Lower lobe of right lung (tissue), 2 donors: ENCODE data around the gene CGB5. TPM values are rescaled to one million over a fixed set of nuclear protein-coding genes. Genes with fewer than 3 reads are reported as not detected.
"Not testable (repeated sequence)": the region's sequence is repeated elsewhere in the genome, so short reads cannot be mapped to it uniquely, and the experiment has no call there.

Experiments used
- ATAC-seq, 2 donors: fragments of 200-7000 bp; cut with Tn5 transposase; one replicate each; pipeline ENCODE4 v1.9.1; 2020 to 2022; ENCODE audit warnings: mild to moderate bottlenecking in 2 of 2, moderate library complexity in 2 of 2
- DNase-seq: peaks from one replicate; pipeline ENCODE4 v3.0.0-alpha.2; 2020
- H3K27ac ChIP-seq: fragments of 200-600 bp; one replicate; pipeline ENCODE4 v1.8.0; 2022
- H3K27me3 ChIP-seq: fragments of 200-600 bp; one replicate; pipeline ENCODE4 v1.8.0; 2022; ENCODE audit warnings: low read depth
- H3K36me3 ChIP-seq: fragments of 200-600 bp; one replicate; pipeline ENCODE4 v1.8.0; 2022; ENCODE audit warnings: mild to moderate bottlenecking
- H3K4me1 ChIP-seq: fragments of 200-600 bp; one replicate; pipeline ENCODE4 v1.8.0; 2022
- H3K4me3 ChIP-seq: fragments of 200-600 bp; one replicate; pipeline ENCODE4 v1.8.0; 2022; ENCODE audit warnings: mild to moderate bottlenecking
- H3K9me3 ChIP-seq: fragments of 200-600 bp; one replicate; pipeline ENCODE4 v1.8.0; 2022
- intact Hi-C: fragments of 100-400 bp; cut with DNase I; formaldehyde crosslinking; loops from one replicate; pipeline ENCODE4 v1.11.0; 2022
- total RNA-seq: library from RNA; stranded (reverse); fragmentation: NEBNext Ultra II Directional; extraction: Animal tissue kit (Norgen Biotek cat#: 25700); gene quantifications from one replicate; pipeline ENCODE4 v1.2.1, GENCODE V29; 2021
- TF ChIP-seq, protein P1 (sequence below): fragments of 200-600 bp; IDR thresholded peaks from one replicate; pipeline ENCODE4 v1.8.0; 2022; ENCODE audit warnings: antibody characterized with exemption, mild to moderate bottlenecking
- donor health status: DM: no; HTN: yes; CAD: no; lungs with severe emphysema.

CGB5 gene
- total RNA-seq, 1 donor from 2014 or later, result not detected

DNA sequence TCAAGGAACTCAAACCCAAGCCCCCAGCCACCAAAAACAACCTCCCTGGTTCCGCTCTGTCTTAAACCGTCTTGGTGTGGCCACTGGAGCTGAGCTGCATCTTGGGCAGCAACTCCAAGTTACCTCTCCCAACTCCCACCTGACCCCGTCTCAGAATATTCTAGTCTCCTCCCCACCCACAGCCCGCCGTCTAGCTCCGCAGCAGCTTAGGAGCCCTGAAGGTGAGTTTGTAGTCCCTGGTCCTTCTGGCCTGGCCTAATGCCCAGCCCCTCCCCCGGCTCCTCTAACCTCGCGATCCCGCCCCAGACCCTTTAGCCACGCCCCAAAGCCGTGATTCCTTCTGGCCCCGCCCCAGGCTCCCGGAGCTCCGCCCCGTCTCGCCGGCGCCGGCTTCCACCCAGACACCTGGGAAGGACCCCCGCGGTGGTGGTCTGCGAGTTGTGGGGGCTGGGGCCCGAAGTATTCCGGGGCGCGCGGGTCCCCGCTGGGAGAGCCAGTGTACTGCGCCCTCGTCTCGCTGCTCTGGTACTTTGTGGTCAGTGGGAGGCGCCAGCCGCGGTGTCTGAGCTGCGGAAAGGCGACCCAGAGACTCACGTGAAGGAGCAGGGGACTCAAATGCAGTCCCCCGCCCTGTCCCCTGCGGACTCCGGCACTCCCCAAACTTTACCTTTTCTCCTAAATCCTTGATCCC, 24.3 kb upstream of the CGB5 start:
- TF ChIP-seq, protein P1, sequence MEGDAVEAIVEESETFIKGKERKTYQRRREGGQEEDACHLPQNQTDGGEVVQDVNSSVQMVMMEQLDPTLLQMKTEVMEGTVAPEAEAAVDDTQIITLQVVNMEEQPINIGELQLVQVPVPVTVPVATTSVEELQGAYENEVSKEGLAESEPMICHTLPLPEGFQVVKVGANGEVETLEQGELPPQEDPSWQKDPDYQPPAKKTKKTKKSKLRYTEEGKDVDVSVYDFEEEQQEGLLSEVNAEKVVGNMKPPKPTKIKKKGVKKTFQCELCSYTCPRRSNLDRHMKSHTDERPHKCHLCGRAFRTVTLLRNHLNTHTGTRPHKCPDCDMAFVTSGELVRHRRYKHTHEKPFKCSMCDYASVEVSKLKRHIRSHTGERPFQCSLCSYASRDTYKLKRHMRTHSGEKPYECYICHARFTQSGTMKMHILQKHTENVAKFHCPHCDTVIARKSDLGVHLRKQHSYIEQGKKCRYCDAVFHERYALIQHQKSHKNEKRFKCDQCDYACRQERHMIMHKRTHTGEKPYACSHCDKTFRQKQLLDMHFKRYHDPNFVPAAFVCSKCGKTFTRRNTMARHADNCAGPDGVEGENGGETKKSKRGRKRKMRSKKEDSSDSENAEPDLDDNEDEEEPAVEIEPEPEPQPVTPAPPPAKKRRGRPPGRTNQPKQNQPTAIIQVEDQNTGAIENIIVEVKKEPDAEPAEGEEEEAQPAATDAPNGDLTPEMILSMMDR, result no peak
- Histone ChIP-seq H3K27me3 (peaks cover 7% of the 10 kb centered on the region), H3K4me1 (peaks cover 21% of the 10 kb centered on the region), H3K36me3 (peaks cover 12% of the 10 kb centered on the region), H3K27ac (no peak overlapping the region), H3K4me3 (peak overlapping the region; percentile 54), H3K9me3 (no peaks in the 10 kb centered on the region)
- intact Hi-C loops, result no loop called here
- peak; percentile 92 for DNase-seq
- ATAC-seq, result peak; percentile 84 to 87

DNA sequence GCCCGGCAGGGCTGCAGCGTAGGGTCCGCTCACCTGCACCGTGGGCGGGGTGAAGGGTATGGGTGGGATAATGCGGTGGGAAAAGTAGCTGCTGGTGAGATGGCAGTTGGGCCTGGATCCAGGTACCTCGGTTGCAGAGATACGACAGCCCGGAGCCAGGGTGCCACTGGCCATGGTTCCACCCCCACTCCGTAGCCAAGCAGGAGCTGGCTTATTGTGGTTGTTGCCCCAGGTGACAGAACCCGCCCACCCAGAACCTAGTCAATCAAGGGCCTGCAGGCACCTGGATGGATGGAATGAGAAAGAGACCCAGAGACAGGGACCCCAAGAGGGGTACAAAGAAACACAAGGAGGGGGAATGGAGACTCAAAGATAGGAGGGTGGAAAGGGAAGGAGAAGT, 23.3 kb upstream of the CGB5 start:
- DNase-seq, result no peak
- peaks cover 21% of the 10 kb centered on the region for H3K4me1 ChIP-seq

DNA sequence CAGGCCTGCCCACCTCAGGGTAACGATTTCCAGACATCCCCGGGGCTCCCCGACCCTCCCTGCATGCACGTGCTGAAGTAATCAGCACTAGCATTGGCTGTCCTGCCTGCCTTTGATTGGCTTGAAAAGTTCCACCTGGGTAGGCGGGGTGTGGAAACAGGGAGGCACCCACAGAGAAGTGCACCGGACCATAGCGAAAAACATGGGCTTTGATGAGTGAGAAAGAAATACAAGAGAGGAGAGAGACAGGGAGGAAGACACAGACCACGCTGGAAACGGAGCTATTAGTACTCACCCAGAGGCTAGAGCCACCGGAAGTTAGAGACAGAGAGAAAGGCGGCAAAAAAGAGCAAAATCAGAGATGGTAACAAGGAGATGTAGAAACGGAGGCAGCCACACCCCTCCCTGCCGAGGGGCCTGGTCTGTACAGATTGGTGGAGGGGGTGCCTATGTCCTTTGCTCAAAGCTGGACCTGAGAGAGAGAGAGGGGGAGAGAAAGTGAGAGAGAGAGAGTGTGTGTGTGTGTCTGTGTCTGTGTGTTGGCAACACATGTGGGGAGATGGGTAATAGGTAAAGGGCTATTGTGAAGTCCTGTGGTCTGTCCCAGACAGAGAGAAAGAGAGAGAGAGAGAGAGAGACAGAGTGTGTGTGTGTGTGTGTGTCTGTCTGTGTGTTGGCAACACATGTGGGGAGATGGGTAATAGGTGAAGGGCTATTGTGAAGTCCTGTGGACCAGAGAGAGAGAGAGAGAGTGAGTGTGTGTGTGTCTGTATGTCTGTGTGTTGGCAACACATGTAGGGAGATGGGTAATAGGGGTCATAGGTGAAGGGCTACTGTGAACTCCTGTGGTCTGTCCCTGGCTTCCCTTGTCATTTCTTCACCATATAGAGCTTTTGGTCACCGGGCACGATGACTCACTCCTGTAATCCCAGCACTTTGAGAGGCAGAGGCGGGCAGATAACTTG, 22.4 kb upstream of the CGB5 start:
- ATAC-seq, result no peak
- intact Hi-C loops, result no loop called here
- TF ChIP-seq, protein P1, result no peak

More for the DNA sequence above, 23.3 kb upstream of the CGB5 start:
- Histone ChIP-seq H3K36me3 (peaks cover 3% of the 10 kb centered on the region), H3K27me3 (peaks cover 7% of the 10 kb centered on the region), H3K27ac (no peak overlapping the region), H3K9me3 (no peaks in the 10 kb centered on the region), H3K4me3 (no peak overlapping the region)
- ATAC-seq, result no peak
- TF ChIP-seq, protein P1, result no peak
- intact Hi-C loops, result no loop called here

DNA sequence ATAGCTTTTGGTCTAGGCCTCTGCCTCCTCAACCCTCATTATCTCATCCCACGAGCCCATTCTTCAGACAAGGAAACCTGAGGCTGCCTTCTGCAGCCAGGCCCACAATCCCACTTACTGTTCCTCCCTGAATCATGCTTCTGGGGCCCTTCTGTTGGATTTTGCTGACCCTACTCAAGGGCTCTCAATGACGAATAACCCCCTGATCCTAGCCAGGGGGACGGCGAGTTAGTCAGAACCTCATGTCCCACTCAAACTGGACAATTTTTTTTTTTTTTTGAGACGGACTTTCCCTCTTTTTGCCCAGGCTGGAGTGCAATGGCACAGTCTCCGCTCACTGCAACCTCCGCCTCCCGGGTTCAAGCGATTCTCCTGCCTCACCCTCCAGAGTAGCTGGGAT, 21.5 kb upstream of the CGB5 start:
- H3K27me3 ChIP-seq, result peaks cover 7% of the 10 kb centered on the region
- H3K9me3 ChIP-seq, result no peaks in the 10 kb centered on the region
- TF ChIP-seq, protein P1, result no peak
- H3K27ac ChIP-seq, result no peak overlapping the region
- H3K36me3 ChIP-seq, result no peaks in the 10 kb centered on the region
- no peak for DNase-seq
- H3K4me3 ChIP-seq, result no peak overlapping the region
- peaks cover 21% of the 10 kb centered on the region for H3K4me1 ChIP-seq
- intact Hi-C loops, result no loop called here
- ATAC-seq, result no peak

More for the DNA sequence above, 22.4 kb upstream of the CGB5 start:
- Histone ChIP-seq H3K36me3 (no peaks in the 10 kb centered on the region), H3K4me1 (peaks cover 21% of the 10 kb centered on the region), H3K9me3 (no peaks in the 10 kb centered on the region), H3K27ac (no peak overlapping the region), H3K27me3 (peaks cover 7% of the 10 kb centered on the region), H3K4me3 (no peak overlapping the region)
- no peak for DNase-seq

DNA sequence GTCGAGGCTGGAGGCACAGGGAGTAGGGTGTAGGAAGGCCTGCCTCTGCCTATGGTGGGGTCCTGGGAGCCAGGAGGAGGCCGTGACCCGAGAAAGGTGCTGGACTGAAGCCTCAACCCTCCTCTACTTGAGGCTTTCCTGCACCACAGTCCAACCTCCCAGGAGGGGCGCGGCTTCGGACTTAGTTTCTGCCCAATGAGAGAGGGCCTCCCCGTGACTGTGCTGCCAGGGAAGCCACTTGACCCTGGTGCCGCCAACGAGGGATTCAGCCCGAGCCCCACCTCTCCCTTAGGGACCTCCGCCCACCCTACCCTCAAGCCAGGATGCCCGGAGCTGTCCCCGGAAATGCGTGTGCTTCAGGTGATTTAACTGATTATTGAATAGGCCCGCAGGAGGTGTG, 19.4 kb upstream of the CGB5 start, which contains the start of gene CGB3:
Gene CGB3, minus strand, starts transcription at position 101 of the 400 bp plus-strand sequence. CDS start 362 bp downstream, outside the sequence.
- H3K27ac ChIP-seq, H3K4me3 ChIP-seq, H3K4me1 ChIP-seq, H3K9me3 ChIP-seq, DNase-seq, H3K36me3 ChIP-seq, H3K27me3 ChIP-seq, ATAC-seq, intact Hi-C loops: not testable (repeated sequence)

DNA sequence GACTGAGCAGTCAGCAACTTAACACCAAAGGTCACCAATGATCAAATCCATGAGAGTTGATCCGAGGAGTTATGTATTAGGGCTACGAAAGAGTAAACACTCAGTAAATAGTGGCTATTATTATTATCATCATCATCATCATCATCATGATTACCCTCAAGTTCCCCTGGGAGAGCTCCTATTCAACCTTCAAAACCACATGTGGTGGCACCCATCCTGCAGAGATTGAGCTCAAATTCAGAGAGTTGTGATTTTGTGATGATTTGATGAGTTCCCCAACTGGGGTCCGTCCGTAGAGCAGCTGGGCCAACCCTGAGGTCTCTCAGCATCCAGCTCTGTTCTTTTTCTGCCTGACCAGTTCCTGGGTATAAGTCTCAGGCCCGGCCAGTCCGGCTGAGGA, 18.6 kb upstream of the CGB5 start:
- H3K4me3 ChIP-seq, H3K36me3 ChIP-seq, H3K9me3 ChIP-seq, H3K27ac ChIP-seq, H3K4me1 ChIP-seq, H3K27me3 ChIP-seq, intact Hi-C loops, DNase-seq, ATAC-seq: not testable (repeated sequence)

DNA sequence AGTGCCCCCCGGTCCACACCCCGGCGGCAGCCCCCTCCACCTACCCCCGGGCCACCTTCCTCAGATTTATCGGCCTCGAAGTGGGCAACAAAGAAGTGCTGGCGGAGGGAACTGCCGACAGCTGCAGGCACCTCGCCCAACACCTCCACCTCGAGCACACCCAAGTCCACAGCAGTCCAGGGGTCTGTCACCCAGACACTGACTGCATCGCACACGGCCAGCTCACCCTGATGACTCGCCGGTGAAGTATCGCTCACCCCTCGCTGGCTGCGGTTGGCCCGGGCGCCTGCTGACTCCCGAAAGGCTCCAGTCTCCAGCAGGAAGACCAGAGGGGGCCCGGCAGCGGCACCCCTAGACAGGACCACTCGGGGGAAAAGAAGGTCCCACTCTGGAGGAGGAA, 18.0 kb upstream of the CGB5 start:
- DNase-seq, H3K9me3 ChIP-seq, H3K27ac ChIP-seq, intact Hi-C loops, ATAC-seq, H3K27me3 ChIP-seq, H3K4me3 ChIP-seq, H3K36me3 ChIP-seq, H3K4me1 ChIP-seq: not testable (repeated sequence)

DNA sequence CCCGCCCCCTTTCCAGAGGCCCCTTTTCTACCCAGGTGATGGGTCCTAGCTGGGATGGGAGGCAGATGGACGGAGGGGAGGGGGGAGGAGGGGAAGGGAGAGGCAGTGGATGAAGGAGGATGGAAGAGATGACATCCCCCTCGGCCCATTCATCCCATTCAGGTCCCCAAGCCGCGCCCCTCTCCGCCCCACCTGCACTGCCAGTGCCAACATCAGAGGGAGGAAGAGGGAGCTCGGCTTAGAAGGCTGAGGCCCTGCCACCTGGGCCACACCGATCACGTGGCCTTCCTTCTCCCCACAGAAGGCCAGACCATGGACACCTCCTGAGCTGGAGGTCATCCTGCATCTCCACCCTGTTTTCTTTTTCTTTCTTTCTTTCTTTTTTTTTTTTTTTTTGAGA, 15.0 kb upstream of the CGB5 start:
- DNase-seq, intact Hi-C loops, H3K27me3 ChIP-seq, H3K36me3 ChIP-seq, H3K27ac ChIP-seq, H3K4me3 ChIP-seq, H3K4me1 ChIP-seq, H3K9me3 ChIP-seq, ATAC-seq: not testable (repeated sequence)

DNA sequence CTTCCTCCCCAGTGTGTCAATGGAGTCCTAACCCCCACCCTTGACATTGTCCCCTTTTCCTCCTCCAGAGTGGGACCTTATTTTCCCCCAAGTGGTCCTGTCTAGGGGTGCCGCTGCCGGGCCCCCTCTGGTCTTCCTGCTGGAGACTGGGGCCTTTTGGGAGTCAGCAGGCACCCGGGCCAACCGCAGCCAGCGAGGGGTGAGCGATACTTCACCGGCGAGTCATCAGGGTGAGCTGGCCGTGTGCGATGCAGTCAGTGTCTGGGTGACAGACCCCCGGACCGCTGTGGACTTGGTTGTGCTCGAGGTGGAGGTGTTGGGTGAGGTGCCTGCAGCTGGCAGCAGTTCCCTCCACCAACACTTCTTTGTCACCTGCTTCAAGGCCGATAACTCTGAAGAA, 13.9 kb upstream of the CGB5 start:
- ATAC-seq, result not testable (repeated sequence)

More for the DNA sequence above, 13.9 kb upstream of the CGB5 start:
- intact Hi-C loops, H3K36me3 ChIP-seq, DNase-seq, H3K27ac ChIP-seq, H3K9me3 ChIP-seq, H3K4me3 ChIP-seq, H3K27me3 ChIP-seq, H3K4me1 ChIP-seq: not testable (repeated sequence)
